KOPT-K1 (cell line): ENCODE measurements around the gene FAM181A.

Source experiments
- H3K27ac ChIP-seq: fragments of 200-600 bp; sonication (generic); 2 replicates; pipeline ENCODE4 v1.5.1; 2016; ENCODE audit warnings: antibody characterized with exemption, mild to moderate bottlenecking, low read depth, low read length; ENCODE audit not compliant: poor library complexity, severe bottlenecking
- H3K36me3 ChIP-seq: fragments of 200-600 bp; sonication (generic); 2 replicates; pipeline ENCODE4 v1.5.1; 2017; ENCODE audit warnings: antibody characterized with exemption, mild to moderate bottlenecking, low read length, moderate library complexity; ENCODE audit not compliant: insufficient read depth
- H3K9me3 ChIP-seq: fragments of 200-600 bp; sonication (generic); 2 replicates; pipeline ENCODE4 v1.5.1; 2017; ENCODE audit warnings: antibody characterized with exemption, low read length, mild to moderate bottlenecking; ENCODE audit not compliant: insufficient read depth, poor library complexity, severe bottlenecking

The FAM181A gene

DNA sequence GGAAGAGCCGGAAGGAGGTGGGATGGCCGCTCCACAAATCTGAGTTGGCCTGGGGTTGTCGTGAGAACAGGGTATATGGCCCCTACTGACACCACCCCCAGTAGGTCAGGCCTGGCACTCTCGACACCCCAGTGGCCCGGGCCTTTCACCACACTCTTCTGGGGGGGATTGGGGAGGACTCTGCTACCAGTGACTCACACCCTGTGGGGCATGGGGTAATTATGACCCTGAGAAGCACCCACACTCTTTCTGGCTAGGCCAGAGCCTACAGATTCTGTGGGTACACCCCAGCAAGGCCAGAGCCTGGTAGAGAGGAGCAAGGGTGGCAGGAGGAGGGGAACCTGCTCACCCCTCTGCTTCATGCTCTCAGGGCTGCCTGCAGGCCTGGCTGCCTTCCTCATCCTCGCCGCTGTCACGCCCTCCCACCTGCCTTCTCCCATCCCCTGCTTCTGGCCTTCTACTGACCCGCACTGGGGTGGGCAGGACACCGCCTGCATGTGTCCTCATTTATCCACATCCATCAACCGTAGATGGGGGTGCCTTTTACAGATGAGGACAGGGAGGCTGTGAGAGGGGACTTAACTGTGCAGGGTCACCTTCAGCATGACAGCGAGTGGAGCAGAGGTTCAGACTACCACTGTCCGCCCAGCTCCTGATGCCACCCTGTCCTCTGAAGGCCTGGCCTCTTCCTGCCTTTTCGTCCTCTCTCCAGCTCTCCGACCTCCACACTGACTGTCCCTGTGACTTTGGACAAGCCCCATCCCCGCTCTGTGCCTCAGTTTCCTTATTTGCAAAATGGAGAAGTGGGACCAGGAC, 30.8 kb downstream of the FAM181A start:
- Histone ChIP-seq H3K27ac (no peak overlapping the region), H3K36me3 (no peaks in the 10 kb centered on the region)

GRCh38 chr14:93958567-93959238, 31.6 kb downstream of the FAM181A start:
- H3K9me3 ChIP-seq = no peaks in the 10 kb centered on the region
- H3K27ac ChIP-seq = peak overlapping the region; percentile 0
- H3K36me3 ChIP-seq = no peaks in the 10 kb centered on the region

More for the DNA sequence above, 30.8 kb downstream of the FAM181A start:
- H3K9me3 ChIP-seq = no peaks in the 10 kb centered on the region

- Histone ChIP-seq H3K36me3 (no peaks in the 10 kb centered on the region), H3K27ac (peak overlapping the region; percentile 0), H3K9me3 (no peaks in the 10 kb centered on the region)
These were observed 32.3 kb downstream of the FAM181A start for GRCh38 chr14:93959239-93960107.

DNA sequence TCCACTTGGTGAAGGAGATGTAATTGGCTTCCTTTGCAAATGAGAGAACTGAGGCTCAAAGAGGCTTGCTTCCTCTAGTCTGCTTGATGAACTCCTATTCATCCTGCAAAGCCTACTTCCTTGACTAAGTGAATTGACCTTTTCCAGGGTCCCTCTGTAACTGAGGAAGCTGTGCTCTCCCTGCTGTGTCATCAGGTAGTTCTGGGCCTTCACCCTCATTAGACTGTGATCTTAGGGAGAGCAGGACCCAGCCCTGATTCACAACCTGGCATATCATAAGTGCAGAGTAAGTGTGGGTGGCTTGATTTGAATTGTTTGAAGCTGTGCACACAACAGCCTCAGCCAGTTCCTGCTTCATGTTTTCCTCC, 32.9 kb downstream of the FAM181A start:
- Histone ChIP-seq H3K27ac (no peak overlapping the region), H3K36me3 (no peaks in the 10 kb centered on the region), H3K9me3 (no peaks in the 10 kb centered on the region)

DNA sequence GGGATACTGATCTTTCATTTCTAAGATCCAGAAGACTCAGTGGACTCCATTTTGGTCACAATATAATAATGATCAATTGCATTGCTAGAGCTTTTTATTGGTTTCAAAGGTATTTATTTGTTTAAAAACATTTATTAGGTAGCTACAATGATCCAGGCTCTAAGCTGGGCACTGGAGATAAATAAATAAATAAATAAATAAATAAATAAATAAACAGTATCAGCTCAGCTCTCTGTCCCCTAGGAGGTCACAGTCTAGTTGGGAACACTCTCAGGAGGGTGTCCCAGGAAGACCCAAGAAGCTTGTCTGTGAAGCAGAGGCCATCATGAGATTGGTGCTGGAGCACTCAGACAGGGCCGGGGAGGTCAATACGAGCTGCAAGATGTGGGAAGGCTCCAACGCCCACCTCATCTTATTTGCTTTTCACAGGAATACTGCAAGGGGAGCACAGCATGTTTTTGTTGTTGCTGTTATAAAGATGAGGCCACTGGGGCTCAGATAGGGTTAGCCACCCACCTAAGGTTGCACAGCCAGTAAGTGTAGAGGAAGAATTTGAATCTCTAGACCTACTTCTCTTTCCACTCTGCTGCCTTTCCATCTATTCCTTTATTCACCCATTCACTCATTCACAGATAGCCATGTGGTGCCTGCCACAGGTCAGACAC, 33.8 kb downstream of the FAM181A start:
- Histone ChIP-seq H3K9me3 (no peaks in the 10 kb centered on the region), H3K36me3 (no peaks in the 10 kb centered on the region), H3K27ac (no peak overlapping the region)

- H3K27ac ChIP-seq = no peak overlapping the region
- no peaks in the 10 kb centered on the region for H3K9me3 ChIP-seq
- H3K36me3 ChIP-seq = no peaks in the 10 kb centered on the region
These were observed 34.5 kb downstream of the FAM181A start for GRCh38 chr14:93961620-93962019.

- Histone ChIP-seq H3K27ac (no peak overlapping the region), H3K9me3 (no peaks in the 10 kb centered on the region), H3K36me3 (no peaks in the 10 kb centered on the region)
These were observed 35.8 kb downstream of the FAM181A start for GRCh38 chr14:93962701-93963601.

DNA sequence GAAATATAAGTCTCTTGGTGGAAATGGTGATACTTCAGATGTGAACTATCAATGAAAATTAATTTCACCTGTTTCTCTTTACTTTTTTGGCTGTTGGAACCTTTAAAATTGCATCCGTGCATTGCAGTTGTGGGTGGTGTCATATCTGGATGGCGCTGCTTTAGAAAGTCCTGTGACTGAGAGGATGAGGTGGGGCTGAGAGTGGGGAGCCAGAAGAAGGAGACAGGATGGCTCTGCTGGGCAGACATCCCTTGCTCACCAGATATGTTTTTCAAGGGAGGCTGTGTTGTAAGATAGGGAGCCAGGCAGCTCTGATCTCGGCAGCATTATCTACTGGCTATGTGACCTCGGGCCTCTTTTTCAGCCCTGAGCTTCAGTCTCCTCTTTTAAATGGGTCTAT, 36.5 kb downstream of the FAM181A start:
- Histone ChIP-seq H3K27ac (no peak overlapping the region), H3K9me3 (no peaks in the 10 kb centered on the region), H3K36me3 (no peaks in the 10 kb centered on the region)

DNA sequence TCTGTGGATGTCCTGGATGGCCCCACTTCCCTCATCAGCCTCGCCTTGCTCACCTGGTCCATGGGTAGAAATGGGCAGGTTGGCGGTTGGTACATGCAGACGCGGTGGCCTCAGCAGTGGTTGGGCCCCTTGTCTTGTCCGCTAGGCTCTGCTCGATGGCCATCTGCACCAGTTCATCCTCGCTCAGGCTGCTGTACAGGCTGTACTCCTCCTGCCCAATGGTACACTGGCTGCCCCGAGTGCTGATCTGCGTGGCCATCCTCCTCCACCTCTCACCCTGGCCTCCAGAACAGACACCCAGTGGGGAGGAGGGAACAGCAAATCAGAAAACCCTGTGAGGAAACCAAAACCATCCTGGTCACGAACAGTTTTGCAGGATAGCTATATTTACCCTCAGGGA, 37.1 kb downstream of the FAM181A start:
- H3K36me3 ChIP-seq = no peaks in the 10 kb centered on the region
- H3K27ac ChIP-seq = no peak overlapping the region
- no peaks in the 10 kb centered on the region for H3K9me3 ChIP-seq

DNA sequence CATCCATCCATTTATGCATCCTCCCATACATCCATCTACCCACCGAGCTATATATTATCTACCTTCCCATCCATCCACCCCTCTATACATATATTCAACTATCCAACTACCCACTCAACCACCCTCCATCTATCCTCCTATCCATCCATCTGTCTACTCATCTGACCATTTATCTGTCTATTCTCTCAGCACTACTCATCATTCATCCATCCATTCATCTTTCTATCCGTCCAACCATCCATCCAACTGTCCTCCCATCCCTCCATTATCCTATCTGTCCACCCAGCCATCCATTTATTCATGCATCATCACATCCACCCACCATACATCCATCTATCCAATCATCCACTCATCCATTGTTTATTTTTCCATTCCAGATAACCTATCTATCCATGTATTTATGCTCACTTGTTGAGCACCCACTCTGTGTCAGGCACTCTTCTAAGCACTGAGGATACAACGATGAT, 37.7 kb downstream of the FAM181A start:
- H3K36me3 ChIP-seq = no peaks in the 10 kb centered on the region
- no peak overlapping the region for H3K27ac ChIP-seq
- no peaks in the 10 kb centered on the region for H3K9me3 ChIP-seq

GRCh38 chr14:93965287-93965821, 38.2 kb downstream of the FAM181A start:
- Histone ChIP-seq H3K9me3 (no peaks in the 10 kb centered on the region), H3K36me3 (no peaks in the 10 kb centered on the region), H3K27ac (no peak overlapping the region)

DNA sequence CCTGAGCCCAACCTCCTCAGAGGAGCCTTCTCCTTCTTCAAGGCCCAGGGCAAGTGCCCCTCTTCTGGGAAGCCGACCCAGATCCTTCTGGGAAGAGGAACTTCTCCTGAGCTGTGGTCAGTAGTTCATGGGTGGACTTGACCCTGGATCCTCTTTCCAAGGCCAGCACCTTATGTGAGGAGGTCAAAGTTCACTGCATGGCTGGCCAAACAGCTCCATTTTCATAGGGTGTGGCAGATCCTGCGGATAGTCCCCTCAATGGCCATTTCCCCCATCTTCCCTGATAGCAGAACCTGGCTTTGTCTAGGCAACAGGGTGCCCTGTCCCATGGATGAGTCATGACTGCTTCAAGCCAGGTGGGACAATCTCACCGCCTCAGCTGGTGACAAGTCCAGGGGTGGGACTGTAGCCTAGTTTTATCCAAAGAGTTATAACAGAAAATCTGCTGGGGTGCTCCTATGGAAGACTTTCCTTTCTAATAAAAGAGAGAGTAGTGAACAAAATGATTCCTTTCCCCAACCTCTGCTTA, 38.9 kb downstream of the FAM181A start:
- Histone ChIP-seq H3K27ac (no peak overlapping the region), H3K9me3 (no peaks in the 10 kb centered on the region), H3K36me3 (no peaks in the 10 kb centered on the region)

- H3K36me3 ChIP-seq = no peaks in the 10 kb centered on the region
- no peaks in the 10 kb centered on the region for H3K9me3 ChIP-seq
- no peak overlapping the region for H3K27ac ChIP-seq
These were observed 40.6 kb downstream of the FAM181A start for GRCh38 chr14:93967637-93968250.
